ENCODE results near the gene RAB6D. TPM values are rescaled to one million over a fixed set of nuclear protein-coding genes. Genes with fewer than 3 reads are reported as not detected.
A peak's percentile ranks its signal among the peaks of the same experiment; 100 is the strongest.
"Not testable (repeated sequence)": the region's sequence is repeated elsewhere in the genome, so short reads cannot be mapped to it uniquely, and the experiment has no call there.

The RAB6D gene
- total and polyA plus RNA-seq, 9 of the 15 experiments (the other 6 are each of a cell fraction or from before 2014, with no cell fraction given) = 0.01 to 0.04 (median 0.03) TPM; not detected in 5

- no peak overlapping the region for H3K9ac ChIP-seq (ENCODE audit: insufficient read depth in 1 of 2, low read depth in 2 of 2, low read length in 2 of 2)
- no peak overlapping the region for H3K4me3 ChIP-seq
- no peaks in the 10 kb centered on the region for H3K36me3 ChIP-seq (ENCODE audit: control insufficient read depth, insufficient read depth, low read length)
- no peaks in the 10 kb centered on the region for H3K79me2 ChIP-seq (ENCODE audit: control insufficient read depth, insufficient read depth, low read length)
- ChIA-PET CTCF (ENCODE audit: low intra/inter-chr PET ratio) (no interaction called here), POLR2A (no interaction called here)
- no peaks in the 10 kb centered on the region for H3K9me1 ChIP-seq (ENCODE audit: control insufficient read depth, insufficient read depth, low read length)
- ATAC-seq (peak; percentile 42; the same call in 1 of the 3 replicates), FAIRE-seq (peak; percentile 71), DNase-seq (ENCODE audit: extremely low read depth in 1 of 4, low spot score in 3 of 4) (no peak)
- TF ChIP-seq RCOR1 (IDR thresholded peaks at IDR 0.05; ENCODE audit: borderline replicate concordance in 1 of 2, low read depth in 2 of 2, low read length in 2 of 2) (no peak), RAD21 (CRISPR knock-in tag; conservative IDR thresholded peaks at IDR 0.05 in 1 of 2, IDR thresholded peaks at IDR 0.05 in 1 of 2) (0 out of 4 replicates have a peak, but pooled peaks of 1 of the 2 experiments have one; percentile 6), RBM17 (IDR thresholded peaks at IDR 0.05; ENCODE audit: borderline replicate concordance, low read depth, low read length) (no peak), STAG1 (CRISPR knock-in tag; IDR thresholded peaks at IDR 0.05; ENCODE audit: borderline replicate concordance) (no peak), ZNF280B (CRISPR knock-in tag; IDR thresholded peaks at IDR 0.05) (no peak)
- no peak overlapping the region for H2AFZ ChIP-seq (ENCODE audit: low read depth, low read length)
- no TSS peak for BruUV-seq (replicated peaks)
- intact Hi-C loops (cut with micrococcal nuclease) = loop anchor here (10.0 kb wide), 1 partner anchor 246 kb away; no protein-coding TSS in a partner anchor
- H3K27me3 ChIP-seq (ENCODE audit: control insufficient read depth in 2 of 2, insufficient read depth in 2 of 2, low read length in 2 of 2) = peaks cover 20 to 42% of the 10 kb centered on the region in 2 experiments
- no peak overlapping the region for H3K27ac ChIP-seq (ENCODE audit: extremely low read depth, low read depth, low read length)
- in situ Hi-C loops (cut with MboI) = loop anchor here (25.0 kb wide), 2 partner anchors 386 to 736 kb away; no protein-coding TSS in a partner anchor
- no peaks in the 10 kb centered on the region for H4K20me1 ChIP-seq (replicated peaks; ENCODE audit: control insufficient read depth, insufficient read depth, low read length)
- H3K9me3 ChIP-seq (replicated peaks; ENCODE audit: control insufficient read depth, insufficient read depth, low read depth, low read length) = no peaks in the 10 kb centered on the region
- H3K4me2 ChIP-seq (ENCODE audit: insufficient read depth, low read length) = no peak overlapping the region
- H3K4me1 ChIP-seq (replicated peaks in 1 of 2; ENCODE audit: control insufficient read depth in 2 of 2, insufficient read depth in 2 of 2, low read length in 2 of 2) = no peaks in the 10 kb centered on the region; a peak in 1 of 5 replicates
- 0% methylated on average over 4 of the region's 4 CpGs for WGBS (ENCODE audit: insufficient coverage, low coverage, missing lambda C conversion rate)
These were observed 36.9 kb upstream of the RAB6D start for GRCh38 chr2:131400849-131401248.

- CTCF ChIA-PET (ENCODE audit: low intra/inter-chr PET ratio); H3K9me1 ChIP-seq (ENCODE audit: control insufficient read depth, insufficient read depth, low read length); H3K4me1 ChIP-seq (replicated peaks in 1 of 2; ENCODE audit: control insufficient read depth in 2 of 2, insufficient read depth in 2 of 2, low read length in 2 of 2); H3K27ac ChIP-seq (ENCODE audit: extremely low read depth, low read depth, low read length); DNase-seq (ENCODE audit: extremely low read depth in 1 of 4, low spot score in 3 of 4); H3K36me3 ChIP-seq (ENCODE audit: control insufficient read depth, insufficient read depth, low read length); H3K9me3 ChIP-seq (replicated peaks; ENCODE audit: control insufficient read depth, insufficient read depth, low read depth, low read length); POLR2A ChIA-PET; BruUV-seq (replicated peaks); FAIRE-seq; H3K79me2 ChIP-seq (ENCODE audit: control insufficient read depth, insufficient read depth, low read length); H3K9ac ChIP-seq (ENCODE audit: insufficient read depth in 1 of 2, low read depth in 2 of 2, low read length in 2 of 2); ATAC-seq; H3K4me3 ChIP-seq; H2AFZ ChIP-seq (ENCODE audit: low read depth, low read length); H4K20me1 ChIP-seq (replicated peaks; ENCODE audit: control insufficient read depth, insufficient read depth, low read length); H3K4me2 ChIP-seq (ENCODE audit: insufficient read depth, low read length): not testable (repeated sequence)
- intact Hi-C loops (cut with micrococcal nuclease) (loop anchor here (10.0 kb wide), 1 partner anchor 246 kb away; no protein-coding TSS in a partner anchor), in situ Hi-C loops (cut with MboI) (loop anchor here (25.0 kb wide), 2 partner anchors 387 to 737 kb away; no protein-coding TSS in a partner anchor)
- peaks cover 17 to 42% of the 10 kb centered on the region in 2 experiments for H3K27me3 ChIP-seq (ENCODE audit: control insufficient read depth in 2 of 2, insufficient read depth in 2 of 2, low read length in 2 of 2)
- WGBS (ENCODE audit: insufficient coverage, low coverage, missing lambda C conversion rate) = 4% methylated on average over 4 of the region's 4 CpGs
These were observed 36.5 kb upstream of the RAB6D start for GRCh38 chr2:131400441-131400840.

- ATAC-seq; CTCF ChIA-PET (ENCODE audit: low intra/inter-chr PET ratio); H3K9ac ChIP-seq (ENCODE audit: insufficient read depth in 1 of 2, low read depth in 2 of 2, low read length in 2 of 2); H2AFZ ChIP-seq (ENCODE audit: low read depth, low read length); FAIRE-seq; H3K9me1 ChIP-seq (ENCODE audit: control insufficient read depth, insufficient read depth, low read length); POLR2A ChIA-PET; H3K4me3 ChIP-seq; H3K27ac ChIP-seq (ENCODE audit: extremely low read depth, low read depth, low read length); DNase-seq (ENCODE audit: extremely low read depth in 1 of 4, low spot score in 3 of 4); BruUV-seq (replicated peaks); H3K36me3 ChIP-seq (ENCODE audit: control insufficient read depth, insufficient read depth, low read length); H4K20me1 ChIP-seq (replicated peaks; ENCODE audit: control insufficient read depth, insufficient read depth, low read length); H3K9me3 ChIP-seq (replicated peaks; ENCODE audit: control insufficient read depth, insufficient read depth, low read depth, low read length); H3K79me2 ChIP-seq (ENCODE audit: control insufficient read depth, insufficient read depth, low read length); H3K4me2 ChIP-seq (ENCODE audit: insufficient read depth, low read length): not testable (repeated sequence)
- H3K4me1 ChIP-seq (replicated peaks in 1 of 2; ENCODE audit: control insufficient read depth in 2 of 2, insufficient read depth in 2 of 2, low read length in 2 of 2) = peaks cover 0 to 16% of the 10 kb centered on the region in 2 experiments; a peak in 2 of 5 replicates
- in situ Hi-C loops (cut with MboI) = loop anchor here (5.0 kb wide), 1 partner anchor 1149 kb away; no protein-coding TSS in a partner anchor
- peaks cover 0 to 27% of the 10 kb centered on the region in 2 experiments; a peak in 3 of 5 replicates for H3K27me3 ChIP-seq (ENCODE audit: control insufficient read depth in 2 of 2, insufficient read depth in 2 of 2, low read length in 2 of 2)
- intact Hi-C loops (cut with micrococcal nuclease) = loop anchor here (10.0 kb wide), 1 partner anchor 391 kb away; no protein-coding TSS in a partner anchor
- 6% methylated on average over 1 of the region's 1 CpG for WGBS (ENCODE audit: insufficient coverage, low coverage, missing lambda C conversion rate)
These were observed 32.2 kb upstream of the RAB6D start for GRCh38 chr2:131396209-131396608.

Data from K562 (cell line).